ENCODE results near the gene TDRD9.
"Not testable (repeated sequence)": the region's sequence is repeated elsewhere in the genome, so short reads cannot be mapped to it uniquely, and the experiment has no call there.

The TDRD9 gene

DNA sequence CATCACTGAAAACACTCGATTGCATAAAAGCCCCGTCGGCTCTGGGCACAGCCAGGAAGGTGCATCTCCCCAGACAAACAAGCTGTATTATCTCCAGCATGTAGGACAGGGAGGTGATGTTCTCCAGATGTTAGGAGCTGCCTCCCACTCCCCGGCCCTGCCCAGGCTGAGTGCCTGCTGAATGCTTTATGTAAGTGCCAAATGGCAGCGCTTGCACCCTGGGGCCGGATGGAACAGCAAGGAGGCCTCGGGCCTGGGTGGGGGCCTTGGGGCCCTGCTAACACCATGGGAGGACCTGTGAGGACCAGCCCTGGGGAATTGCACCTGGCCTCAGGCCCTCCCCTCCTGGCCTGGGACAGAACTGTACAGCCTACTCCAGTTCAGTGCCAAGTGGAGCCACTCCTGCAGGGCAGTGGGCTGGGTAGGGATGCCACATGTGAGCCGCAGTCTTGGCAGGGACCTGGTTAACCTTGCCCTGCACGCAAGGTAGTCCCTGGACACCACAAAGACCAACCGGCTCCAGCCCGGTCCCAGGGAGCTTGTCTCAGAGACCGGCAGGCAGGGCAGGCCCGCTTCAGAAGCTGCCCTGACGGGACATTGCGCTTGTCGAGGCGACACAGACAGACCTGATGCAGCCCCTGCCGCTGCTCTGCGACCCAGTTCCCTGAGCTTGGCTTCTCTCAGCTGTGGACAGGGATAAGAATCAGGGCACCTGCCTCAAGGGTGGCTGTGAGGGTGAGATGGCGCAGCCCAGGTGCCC is 45.6 kb upstream of the TDRD9 start:
- DNase-seq (ENCODE audit: low spot score), result no peak
- TF ChIP-seq, protein P1, sequence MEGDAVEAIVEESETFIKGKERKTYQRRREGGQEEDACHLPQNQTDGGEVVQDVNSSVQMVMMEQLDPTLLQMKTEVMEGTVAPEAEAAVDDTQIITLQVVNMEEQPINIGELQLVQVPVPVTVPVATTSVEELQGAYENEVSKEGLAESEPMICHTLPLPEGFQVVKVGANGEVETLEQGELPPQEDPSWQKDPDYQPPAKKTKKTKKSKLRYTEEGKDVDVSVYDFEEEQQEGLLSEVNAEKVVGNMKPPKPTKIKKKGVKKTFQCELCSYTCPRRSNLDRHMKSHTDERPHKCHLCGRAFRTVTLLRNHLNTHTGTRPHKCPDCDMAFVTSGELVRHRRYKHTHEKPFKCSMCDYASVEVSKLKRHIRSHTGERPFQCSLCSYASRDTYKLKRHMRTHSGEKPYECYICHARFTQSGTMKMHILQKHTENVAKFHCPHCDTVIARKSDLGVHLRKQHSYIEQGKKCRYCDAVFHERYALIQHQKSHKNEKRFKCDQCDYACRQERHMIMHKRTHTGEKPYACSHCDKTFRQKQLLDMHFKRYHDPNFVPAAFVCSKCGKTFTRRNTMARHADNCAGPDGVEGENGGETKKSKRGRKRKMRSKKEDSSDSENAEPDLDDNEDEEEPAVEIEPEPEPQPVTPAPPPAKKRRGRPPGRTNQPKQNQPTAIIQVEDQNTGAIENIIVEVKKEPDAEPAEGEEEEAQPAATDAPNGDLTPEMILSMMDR (IDR thresholded peaks at IDR 0.05; ENCODE audit: extremely low read depth, missing control alignments), result no peak

DNA sequence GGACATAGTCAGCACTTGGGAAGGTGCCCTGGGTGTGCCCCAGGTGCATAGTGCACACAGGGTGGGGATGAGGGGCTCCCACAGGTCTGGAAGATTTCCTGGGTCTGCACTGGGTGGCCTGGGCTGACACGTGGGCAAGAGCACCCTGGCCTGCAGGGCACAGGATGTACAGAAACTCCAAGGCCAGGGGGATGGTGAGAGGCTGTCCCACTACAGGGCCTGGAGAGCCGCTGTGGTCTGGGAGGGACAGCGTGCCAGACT is 45.1 kb upstream of the TDRD9 start:
- TF ChIP-seq, protein P1 (IDR thresholded peaks at IDR 0.05; ENCODE audit: extremely low read depth, missing control alignments), result no peak
- DNase-seq (ENCODE audit: low spot score), result no peak

DNA sequence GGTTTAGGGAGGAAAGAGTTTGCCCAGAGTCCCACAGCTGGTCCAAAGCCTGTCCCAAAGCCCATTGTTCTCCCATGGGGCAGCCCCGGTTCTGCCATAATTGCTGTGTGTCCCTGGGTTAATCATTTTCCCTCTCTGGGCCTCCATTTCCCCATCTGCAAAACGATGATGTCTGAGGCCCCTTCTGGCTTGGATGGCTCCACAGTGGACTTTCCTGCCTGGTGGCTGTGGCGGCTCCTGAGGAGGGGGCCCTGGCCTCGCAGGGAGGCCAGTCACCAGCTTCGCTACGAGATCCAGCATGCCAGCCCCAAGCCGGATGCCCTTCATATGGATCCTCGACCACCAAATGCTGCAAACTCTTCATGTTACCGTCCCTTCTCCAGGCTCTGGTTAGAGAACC is 43.4 kb upstream of the TDRD9 start:
- TF ChIP-seq, protein P1 (IDR thresholded peaks at IDR 0.05; ENCODE audit: extremely low read depth, missing control alignments), result no peak
- DNase-seq (ENCODE audit: low spot score), result no peak

DNA sequence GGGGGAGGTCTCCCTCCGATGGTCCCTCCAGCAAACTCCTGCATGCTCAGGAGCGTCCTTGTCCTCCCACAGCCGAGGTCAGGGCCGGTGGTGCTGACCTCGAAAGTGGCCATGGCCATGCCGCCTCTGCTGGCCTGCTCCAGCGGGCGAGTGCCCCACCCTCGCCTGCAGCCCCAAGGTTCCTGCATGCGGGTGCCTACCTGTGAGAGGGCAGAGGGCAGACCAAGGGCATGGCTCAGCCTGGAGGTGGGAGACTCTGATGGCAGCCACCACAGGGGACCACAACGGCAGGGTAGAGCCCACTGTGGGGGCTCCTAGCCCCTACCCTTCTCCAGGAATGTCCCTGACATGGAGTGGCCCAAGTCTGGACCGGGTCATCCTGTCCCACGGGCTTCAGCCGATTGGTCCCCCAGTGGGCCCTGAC is 42.7 kb upstream of the TDRD9 start:
- no peak for DNase-seq (ENCODE audit: low spot score)
- TF ChIP-seq, protein P1 (IDR thresholded peaks at IDR 0.05; ENCODE audit: extremely low read depth, missing control alignments), result no peak

DNA sequence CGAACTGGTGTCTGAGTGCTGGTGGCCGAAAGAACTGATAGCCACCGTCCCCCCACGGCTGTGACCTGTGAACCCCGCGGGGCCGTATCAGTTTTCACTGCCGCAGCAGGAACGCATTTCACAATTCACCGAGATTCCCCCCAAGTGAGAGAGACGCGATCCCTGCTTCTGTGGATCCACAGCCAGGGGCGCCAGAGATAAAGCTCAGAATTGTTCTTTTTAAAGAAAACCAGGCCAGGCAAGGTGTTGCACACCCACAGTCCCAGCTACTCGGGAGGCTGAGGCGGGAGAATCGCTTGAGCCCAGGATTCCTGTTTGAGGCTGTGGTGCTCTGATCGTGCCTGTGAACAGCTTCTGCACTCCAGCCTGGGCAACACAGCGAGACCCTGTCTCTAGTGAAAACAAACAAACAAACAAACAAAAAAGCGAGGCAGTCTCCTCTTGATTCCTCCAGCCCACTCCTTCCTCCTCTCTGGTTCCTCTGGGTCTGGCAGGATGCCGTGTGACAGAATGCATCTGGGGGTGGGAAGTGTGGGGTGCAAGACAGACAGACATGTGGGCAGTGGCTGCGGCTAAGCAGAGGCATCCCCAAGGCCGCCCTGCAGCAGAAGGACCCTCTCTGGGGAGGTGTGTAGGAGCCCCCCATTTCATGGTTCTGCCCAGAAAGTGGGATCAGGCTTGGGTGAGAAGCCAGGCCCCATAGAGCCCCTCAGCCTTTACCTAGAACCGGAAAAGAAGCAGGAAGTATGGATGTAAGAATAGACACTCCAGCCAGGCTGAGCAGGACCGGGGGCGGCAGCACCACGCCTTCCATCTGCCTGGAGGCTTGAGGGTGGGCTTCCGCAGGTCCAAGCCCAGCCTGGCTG is 41.7 kb upstream of the TDRD9 start:
- no peak for DNase-seq (ENCODE audit: low spot score)
- TF ChIP-seq, protein P1 (IDR thresholded peaks at IDR 0.05; ENCODE audit: extremely low read depth, missing control alignments), result no peak

DNA sequence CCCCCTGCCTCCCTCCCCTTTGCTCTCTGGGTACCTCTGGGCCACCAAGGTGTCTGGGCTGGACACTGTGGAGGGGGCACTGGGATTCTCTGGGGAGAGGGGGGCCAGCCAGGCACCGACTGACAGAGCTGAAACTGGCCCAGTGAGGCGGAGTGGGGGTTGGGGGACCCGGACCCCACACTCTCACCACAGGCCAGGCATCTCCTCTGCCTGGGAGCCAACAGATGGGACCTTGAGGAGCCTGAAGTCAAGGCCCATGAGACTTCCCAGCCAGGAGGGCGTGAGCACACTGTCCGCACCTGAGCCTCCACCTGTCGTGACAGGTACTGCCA is 41.1 kb upstream of the TDRD9 start:
- no peak for DNase-seq (ENCODE audit: low spot score)
- TF ChIP-seq, protein P1 (IDR thresholded peaks at IDR 0.05; ENCODE audit: extremely low read depth, missing control alignments), result no peak

DNA sequence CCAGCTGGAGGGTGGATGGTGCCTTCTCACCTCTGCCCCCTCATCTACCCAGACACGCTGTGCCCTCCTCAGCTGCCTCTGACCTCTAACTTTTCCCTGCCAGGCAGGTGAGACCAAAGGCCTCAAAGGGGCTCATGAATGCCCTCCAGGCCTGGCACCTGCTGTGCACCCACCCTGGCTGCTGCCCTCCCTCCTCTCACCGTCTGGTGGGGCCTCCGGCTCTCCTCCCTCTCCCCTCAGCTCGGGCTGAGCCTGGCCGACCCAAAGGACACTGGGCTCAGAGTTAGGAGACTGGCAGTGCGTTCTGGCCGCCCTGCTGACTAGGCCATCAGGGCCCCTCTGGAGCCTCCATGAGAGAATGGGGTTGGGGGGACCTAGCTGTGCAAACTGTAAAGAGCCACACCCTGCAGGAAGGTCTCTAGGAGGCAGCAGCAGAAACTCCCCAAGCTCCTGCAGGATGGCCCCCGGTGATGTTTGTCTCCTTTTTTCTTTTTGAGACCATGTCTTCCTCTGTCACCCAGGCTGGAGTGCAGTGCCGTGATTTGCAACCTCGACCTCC is 40.6 kb upstream of the TDRD9 start:
- no peak for DNase-seq (ENCODE audit: low spot score)
- TF ChIP-seq, protein P1 (IDR thresholded peaks at IDR 0.05; ENCODE audit: extremely low read depth, missing control alignments), result no peak

DNA sequence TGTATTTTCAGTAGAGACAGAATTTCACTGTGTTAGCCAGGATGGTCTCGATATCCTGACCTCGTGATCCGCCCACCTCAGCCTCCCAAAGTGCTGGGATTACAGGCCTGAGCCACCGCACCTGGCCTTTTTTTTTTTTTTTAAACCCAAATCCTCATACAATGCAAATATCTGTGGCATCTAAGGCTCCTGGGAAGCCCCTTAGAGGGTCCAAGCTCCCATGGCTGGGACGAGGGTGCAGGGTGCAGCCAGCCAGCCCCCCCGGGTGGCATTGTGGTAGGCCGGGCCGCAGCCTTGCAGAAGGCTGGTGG is 39.3 kb upstream of the TDRD9 start:
- DNase-seq (ENCODE audit: low spot score), result not testable (repeated sequence)
